Astrocyte of the cerebellum (primary cell): ENCODE results near the gene RPS6KA2.

Experiments used
- DNase-seq: peaks from one replicate; pipeline ENCODE4 v3.0.0-alpha.2; 2011; ENCODE audit warnings: low read depth
- H3K4me3 ChIP-seq: 2 replicates; pipeline ENCODE4 v1.5.1; 2011; ENCODE audit warnings: mild to moderate bottlenecking, low read depth, low read length, moderate library complexity
- in situ Hi-C: cut with HindIII; loops from 2 replicates; pipeline ENCODE4 v1.10.0; 2017; ENCODE audit warnings: low sequenced_read_pairs
- TF ChIP-seq, protein P1 (sequence below): IDR thresholded peaks from 2 replicates; pipeline ENCODE4 v1.5.1; 2012; ENCODE audit warnings: low read length, low read depth, moderate library complexity, mild to moderate bottlenecking; ENCODE audit errors: missing control alignments

The RPS6KA2 gene

DNA sequence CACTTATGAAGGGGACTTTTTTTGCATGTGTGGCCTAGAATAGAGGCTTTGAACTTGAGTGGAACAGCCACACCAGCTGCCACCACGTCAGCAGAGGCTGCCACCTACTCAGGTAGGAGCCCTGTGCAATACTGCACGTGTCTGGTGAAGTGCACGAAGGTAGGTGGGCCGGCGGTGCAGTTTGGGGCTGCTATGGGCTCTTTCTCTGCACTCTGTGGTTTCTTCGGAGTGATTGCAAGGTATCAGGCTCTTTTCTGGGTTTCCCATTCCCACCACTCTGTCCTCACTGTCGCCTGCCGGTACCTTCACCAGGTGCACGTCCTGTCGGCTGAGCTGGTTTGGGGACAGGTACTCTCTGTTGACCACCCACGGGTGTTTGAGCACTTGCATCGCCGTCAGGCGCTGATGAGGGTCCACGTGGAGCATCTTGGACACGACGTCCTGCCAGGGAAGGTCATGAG, 213.5 kb downstream of the RPS6KA2 start:
- H3K4me3 ChIP-seq: no peak overlapping the region
- in situ Hi-C loops: no loop called here
- TF ChIP-seq, protein P1, sequence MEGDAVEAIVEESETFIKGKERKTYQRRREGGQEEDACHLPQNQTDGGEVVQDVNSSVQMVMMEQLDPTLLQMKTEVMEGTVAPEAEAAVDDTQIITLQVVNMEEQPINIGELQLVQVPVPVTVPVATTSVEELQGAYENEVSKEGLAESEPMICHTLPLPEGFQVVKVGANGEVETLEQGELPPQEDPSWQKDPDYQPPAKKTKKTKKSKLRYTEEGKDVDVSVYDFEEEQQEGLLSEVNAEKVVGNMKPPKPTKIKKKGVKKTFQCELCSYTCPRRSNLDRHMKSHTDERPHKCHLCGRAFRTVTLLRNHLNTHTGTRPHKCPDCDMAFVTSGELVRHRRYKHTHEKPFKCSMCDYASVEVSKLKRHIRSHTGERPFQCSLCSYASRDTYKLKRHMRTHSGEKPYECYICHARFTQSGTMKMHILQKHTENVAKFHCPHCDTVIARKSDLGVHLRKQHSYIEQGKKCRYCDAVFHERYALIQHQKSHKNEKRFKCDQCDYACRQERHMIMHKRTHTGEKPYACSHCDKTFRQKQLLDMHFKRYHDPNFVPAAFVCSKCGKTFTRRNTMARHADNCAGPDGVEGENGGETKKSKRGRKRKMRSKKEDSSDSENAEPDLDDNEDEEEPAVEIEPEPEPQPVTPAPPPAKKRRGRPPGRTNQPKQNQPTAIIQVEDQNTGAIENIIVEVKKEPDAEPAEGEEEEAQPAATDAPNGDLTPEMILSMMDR: no peak
- DNase-seq: no peak

DNA sequence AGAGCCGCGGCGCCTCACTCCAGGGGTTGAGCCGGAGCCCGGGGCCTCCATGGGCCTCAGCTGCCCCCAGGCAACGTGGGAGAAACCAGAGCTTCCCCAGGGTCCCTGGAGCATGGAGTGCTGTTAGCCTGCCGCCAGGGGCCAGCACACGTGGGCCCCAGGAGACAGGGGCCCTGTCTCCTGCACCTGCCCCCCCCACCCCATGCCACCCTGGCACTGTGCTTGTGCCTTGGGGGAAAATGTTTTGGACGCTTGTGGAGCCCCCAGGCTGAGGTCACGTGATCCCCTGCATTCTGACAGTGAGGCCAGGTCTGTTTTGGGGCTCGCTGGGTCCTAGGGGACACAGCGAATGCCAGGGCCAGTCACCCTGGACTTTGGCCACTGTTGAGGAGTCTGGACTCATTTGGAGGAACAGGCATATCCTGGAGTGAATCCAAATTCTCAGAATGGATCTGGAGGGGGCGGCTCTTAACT, 214.1 kb downstream of the RPS6KA2 start:
- in situ Hi-C loops: no loop called here
- TF ChIP-seq, protein P1: no peak
- no peak overlapping the region for H3K4me3 ChIP-seq
- no peak for DNase-seq

DNA sequence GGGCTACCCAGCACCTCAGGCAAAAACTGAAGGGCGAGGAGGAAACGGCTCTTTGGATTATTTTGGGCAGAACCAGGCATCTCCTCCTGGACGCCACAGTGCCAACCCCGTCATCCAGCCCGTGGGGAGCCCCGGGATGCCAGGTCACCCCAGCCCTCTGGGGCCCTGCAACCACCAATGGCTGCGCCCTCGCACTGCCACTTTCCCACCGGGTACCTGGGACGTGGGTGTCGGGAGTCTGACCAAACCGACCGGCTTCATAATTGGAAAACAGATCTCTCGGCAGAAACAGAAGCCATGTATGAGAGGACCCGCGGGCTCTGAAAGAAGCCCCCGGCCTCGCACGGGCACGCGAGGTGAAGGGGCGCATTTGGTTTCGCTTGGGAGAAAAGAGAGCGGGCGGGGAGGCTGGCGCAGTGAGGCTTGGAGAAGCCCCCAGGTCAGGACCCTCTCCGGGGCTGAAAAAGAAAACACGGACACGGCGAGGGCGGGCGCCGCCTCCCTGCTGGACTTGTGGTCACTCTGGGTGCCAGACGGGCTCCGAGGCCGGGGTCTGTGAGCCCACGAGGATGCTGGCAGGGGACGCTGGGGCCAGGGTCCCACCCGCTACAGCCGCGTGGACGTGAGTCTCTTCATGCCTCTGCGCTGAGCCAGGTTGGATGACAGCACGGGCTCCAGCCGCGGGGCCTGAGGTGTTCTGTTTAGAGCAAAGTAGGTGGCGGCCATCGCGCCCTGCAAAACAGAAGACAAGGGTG, 214.7 kb downstream of the RPS6KA2 start:
- no peak overlapping the region for H3K4me3 ChIP-seq
- in situ Hi-C loops: no loop called here
- TF ChIP-seq, protein P1: no peak
- no peak for DNase-seq

DNA sequence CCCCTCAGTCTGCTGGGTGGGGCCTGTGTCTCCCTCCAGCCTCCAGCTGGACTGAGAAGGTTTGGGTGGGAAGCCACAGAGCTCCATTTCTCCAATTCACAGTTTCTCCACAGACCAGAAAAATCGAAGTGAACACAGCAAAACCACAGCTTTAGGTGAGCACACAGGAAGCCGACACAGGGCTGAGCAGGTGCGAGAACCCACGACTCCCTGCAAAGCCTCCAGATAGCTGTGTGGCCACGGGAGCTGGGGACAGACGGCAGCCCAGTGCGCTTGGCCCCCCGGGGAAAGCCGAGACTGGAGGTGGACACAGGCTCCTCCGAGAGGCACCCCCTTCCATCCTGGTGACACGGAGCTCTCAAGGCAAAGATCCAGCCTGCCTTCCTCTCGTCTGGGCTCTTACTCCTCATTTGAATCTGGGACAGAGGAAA, 215.3 kb downstream of the RPS6KA2 start:
- DNase-seq: no peak
- TF ChIP-seq, protein P1: no peak
- no peak overlapping the region for H3K4me3 ChIP-seq
- in situ Hi-C loops: no loop called here

DNA sequence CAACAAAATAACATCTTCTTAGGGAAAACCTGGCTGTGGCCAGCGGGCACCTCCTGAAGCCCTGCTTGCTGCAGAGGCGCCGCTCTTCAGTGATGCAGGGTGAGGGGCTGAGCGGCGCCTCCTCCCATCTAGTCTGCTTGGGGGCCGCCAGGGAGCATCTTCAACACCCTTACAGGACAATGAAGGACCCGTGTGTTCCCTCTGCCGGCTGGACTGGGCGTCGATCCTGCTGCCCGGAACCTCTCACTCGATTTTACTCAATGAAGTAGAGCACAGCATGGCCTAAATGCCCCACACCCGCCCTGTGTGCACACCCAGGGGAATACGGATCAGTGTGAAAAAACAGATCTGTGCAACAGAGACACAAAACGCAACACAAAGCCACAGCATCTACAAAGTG, 215.8 kb downstream of the RPS6KA2 start:
- H3K4me3 ChIP-seq: no peak overlapping the region
- in situ Hi-C loops: no loop called here
- no peak for DNase-seq
- TF ChIP-seq, protein P1: no peak

DNA sequence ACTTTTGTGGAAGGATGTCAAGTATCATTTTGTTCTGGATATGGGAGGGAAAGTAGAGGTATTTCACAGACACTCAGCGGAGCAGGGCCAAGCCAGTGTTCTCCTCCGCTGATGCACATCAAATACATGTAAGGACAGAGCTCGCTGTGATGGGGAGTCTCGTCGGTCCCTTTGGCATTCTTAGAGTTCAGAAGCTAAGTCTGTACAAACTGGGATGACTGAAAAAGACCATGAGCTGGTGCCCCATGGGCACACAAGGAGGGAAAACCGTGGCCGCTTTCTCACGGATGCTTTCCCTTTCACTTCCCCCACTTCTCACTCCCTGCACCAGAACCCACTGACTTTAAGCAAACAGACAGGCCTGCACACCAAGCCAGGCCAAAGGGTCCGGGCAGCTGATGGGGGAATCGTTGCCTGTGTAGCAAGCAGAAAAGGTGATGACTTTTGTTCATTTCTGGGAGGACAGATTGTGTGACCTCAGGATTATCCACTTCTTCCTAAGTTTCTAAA, 216.6 kb downstream of the RPS6KA2 start:
- in situ Hi-C loops: no loop called here
- H3K4me3 ChIP-seq: no peak overlapping the region
- TF ChIP-seq, protein P1: no peak
- no peak for DNase-seq
